RWPE1 (cell line): ENCODE data around the gene CUX1.
A peak's percentile ranks its signal among the peaks of the same experiment; 100 is the strongest.

Source experiments
- CTCF ChIA-PET: fragments of 350-600 bp; sonication (Branson Sonifier 250); formaldehyde crosslinking; extraction: SDS; loops from one replicate; lab custom pipeline; 2021; lab: Yijun Ruan, JAX
- POLR2A ChIA-PET: fragments of 400-600 bp; formaldehyde crosslinking; extraction: SDS; loops from one replicate; lab custom pipeline; 2020; ENCODE audit warnings: antibody characterized with exemption; ENCODE audit not compliant: low non-redundant PET; lab: Yijun Ruan, JAX
- DNase-seq: peaks from one replicate; pipeline ENCODE4 v3.0.0; 2012; ENCODE audit warnings: low spot score
- H3K27ac ChIP-seq: fragments of 450-650 bp; 2 replicates; pipeline ENCODE4 v1.5.1; 2017
- TF ChIP-seq, protein P1 (sequence below): fragments of 450-650 bp; conservative IDR thresholded peaks from 2 replicates; pipeline ENCODE4 v1.5.1; 2017; ENCODE audit warnings: low read depth, mild to moderate bottlenecking

Gene CUX1

DNA sequence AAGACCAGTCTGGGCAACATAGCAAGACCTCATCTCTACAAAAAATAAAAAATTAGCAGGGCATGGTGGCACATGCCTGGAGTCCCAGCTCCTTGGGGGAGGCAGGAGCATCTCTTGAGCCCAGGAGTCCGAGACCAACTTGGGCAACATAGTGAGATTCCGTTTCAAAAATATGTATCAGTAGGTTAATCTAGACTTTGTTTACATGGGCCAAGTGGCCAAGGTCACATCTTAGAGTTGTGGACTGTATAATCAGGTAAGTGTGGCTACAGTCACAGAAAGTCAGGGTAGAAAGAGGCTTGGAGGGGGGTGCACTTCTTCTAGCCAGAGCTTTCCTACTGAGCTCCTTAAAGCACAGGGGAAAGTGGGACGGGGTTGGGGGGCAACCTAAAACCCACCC, 174.4 kb downstream of the CUX1 start:
- POLR2A ChIA-PET, result no interaction called here
- H3K27ac ChIP-seq, result no peak overlapping the region
- TF ChIP-seq, protein P1, sequence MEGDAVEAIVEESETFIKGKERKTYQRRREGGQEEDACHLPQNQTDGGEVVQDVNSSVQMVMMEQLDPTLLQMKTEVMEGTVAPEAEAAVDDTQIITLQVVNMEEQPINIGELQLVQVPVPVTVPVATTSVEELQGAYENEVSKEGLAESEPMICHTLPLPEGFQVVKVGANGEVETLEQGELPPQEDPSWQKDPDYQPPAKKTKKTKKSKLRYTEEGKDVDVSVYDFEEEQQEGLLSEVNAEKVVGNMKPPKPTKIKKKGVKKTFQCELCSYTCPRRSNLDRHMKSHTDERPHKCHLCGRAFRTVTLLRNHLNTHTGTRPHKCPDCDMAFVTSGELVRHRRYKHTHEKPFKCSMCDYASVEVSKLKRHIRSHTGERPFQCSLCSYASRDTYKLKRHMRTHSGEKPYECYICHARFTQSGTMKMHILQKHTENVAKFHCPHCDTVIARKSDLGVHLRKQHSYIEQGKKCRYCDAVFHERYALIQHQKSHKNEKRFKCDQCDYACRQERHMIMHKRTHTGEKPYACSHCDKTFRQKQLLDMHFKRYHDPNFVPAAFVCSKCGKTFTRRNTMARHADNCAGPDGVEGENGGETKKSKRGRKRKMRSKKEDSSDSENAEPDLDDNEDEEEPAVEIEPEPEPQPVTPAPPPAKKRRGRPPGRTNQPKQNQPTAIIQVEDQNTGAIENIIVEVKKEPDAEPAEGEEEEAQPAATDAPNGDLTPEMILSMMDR, result no peak
- DNase-seq, result no peak
- CTCF ChIA-PET, result interaction anchor here (1.1 kb wide), 1 partner anchor 29 kb away, joined by 3 read pairs; no protein-coding TSS in a partner anchor

DNA sequence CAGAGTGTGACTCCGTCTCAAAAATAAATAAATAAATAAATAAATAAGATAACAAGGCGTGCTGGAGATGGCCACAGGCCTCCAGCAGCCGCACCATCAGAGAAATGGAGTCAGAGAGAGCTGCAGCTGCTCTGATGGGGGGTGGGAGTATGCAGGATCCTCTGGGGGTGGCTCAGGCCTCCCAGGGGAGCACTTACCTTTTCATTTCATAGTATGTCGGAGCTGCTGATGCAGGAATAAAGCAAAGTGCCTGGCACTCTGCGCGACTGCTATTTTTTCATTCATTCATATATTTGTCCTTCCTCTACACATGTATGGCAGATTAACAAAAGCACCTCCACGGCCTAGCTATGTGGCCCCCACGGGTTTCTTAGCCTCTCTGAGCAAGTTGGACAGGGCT, 175.9 kb downstream of the CUX1 start:
- TF ChIP-seq, protein P1, result no peak
- ChIA-PET CTCF (no interaction called here), POLR2A (no interaction called here)
- no peak for DNase-seq
- H3K27ac ChIP-seq, result no peak overlapping the region

DNA sequence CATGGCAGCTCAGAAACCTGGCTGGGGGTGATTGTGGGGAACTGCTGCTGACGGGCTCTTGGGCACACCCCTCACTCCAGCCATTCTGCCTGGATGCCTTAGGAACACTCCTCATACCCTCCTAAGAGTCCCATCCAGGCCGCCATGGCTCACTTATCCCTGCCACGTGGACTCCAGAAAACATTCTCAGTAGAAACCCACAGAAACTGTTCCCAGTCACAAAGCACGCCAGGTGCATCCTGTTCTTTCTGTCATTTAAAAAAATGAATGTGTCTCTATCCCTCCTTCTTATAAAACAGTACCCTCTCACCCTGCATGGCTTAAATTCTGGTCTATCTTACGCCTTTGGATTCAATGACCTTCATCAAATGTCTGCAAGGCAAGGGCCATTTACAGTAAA, 177.7 kb downstream of the CUX1 start:
- TF ChIP-seq, protein P1, result no peak
- DNase-seq, result no peak
- no peak overlapping the region for H3K27ac ChIP-seq
- ChIA-PET CTCF (interaction anchor here (0.6 to 1.0 kb wide), 2 partner anchors 69 to 457 kb away, joined by 3 read pairs; no protein-coding TSS in a partner anchor), POLR2A (no interaction called here)

DNA sequence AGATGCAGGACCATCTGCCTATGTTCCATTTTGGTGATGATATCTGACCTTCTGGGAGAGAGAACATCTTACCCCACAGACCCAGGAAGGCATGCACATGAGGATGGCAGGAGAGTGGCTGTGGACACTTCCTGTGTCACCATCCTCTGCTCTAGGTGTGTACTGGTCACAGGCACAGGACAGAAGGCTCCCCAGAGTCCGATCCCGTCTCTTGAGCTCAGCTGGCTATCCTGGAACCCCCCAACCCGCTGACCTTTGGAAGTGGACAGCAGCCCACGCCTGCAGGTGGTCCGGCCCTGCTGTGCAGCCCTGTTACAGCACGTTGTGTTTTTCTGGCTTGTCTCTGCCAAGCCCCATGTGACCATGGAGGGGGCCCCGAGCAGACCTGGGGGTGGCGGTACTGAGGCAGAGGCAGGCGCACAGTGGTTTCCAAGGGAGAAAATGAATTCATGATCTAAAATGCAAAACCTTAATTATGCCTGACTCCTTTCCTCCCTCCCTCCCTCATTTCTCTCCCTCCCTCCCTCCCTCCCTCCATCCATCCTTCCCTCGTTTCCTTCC, 178.8 kb downstream of the CUX1 start:
- CTCF ChIA-PET, result interaction anchor here (1.0 kb wide), 1 partner anchor 68 kb away, joined by 3 read pairs; no protein-coding TSS in a partner anchor
- no peak overlapping the region for H3K27ac ChIP-seq
- TF ChIP-seq, protein P1, result no peak
- DNase-seq, result no peak
- POLR2A ChIA-PET, result no interaction called here

DNA sequence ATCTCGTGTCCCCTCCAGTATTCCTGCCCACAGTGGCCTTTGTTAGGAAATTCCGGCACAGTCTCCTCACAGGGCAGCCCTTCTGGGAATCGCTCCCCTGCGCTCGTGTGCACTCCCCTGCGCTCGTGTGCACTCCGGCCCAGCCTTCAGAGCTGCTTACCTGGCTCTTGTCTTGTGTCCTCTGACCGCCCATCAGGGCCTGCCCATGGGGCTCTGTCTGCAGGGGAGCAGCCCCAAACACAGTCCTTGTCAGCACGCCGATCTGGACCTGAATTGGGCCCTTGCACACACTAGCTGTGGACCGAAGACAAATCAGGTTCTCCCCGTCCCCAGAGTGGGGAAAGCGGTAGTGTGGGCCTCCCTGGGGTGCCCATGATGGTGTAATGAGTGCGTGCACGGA, 179.4 kb downstream of the CUX1 start:
- TF ChIP-seq, protein P1, result no peak
- H3K27ac ChIP-seq, result no peak overlapping the region
- no peak for DNase-seq
- ChIA-PET POLR2A (no interaction called here), CTCF (no interaction called here)

DNA sequence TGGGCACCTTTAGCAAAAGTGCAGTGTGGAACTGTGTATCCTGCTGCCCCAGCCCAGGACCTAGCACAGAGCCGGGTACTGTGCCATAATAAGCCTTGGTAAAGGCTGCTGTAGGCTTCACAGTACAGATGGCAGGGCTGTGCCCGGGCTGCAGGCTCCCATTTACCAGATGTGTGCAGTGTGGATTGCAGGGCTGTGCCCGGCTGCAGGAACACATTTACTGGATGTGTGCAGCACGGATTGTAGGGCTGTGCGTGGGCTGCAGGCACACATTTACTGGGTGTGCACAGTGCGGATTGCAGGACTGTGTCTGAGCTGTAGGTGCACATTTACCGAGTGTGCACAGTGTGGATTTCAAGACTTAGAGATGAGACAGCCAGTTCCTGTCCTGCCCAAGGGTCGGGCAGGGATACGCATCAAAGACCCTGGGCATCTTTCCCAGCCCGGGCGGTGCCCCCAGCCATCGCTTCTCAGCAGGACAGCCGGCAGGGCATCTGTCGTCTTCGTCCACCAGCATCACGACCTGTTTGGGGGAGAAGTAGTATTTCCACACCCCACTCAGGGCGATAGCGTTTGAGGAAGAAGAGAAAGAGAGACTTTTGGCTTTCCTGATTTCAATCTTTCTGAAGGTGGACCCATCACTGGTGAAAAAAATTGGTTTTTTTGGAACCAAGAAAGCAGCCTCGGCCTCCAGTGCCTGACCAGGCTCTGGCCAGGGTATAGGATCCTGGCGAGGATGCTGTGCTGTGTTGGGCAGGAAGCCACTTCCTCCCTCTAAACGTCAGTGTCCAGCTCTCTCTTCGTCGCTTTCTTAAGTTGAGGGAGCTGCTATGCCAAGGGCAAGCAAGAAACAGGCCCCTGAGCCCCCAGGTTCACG, 180.8 kb downstream of the CUX1 start:
- ChIA-PET POLR2A (no interaction called here), CTCF (no interaction called here)
- no peak for DNase-seq
- H3K27ac ChIP-seq, result peak overlapping the region; percentile 6; the same call in 1 of the 2 replicates
- TF ChIP-seq, protein P1, result no peak
